SJSA1 (cell line): ENCODE measurements around the gene RNGTT. TPM values are rescaled to one million over a fixed set of nuclear protein-coding genes. Genes with fewer than 3 reads are reported as not detected.

Experiments used
- DNase-seq, 2 experiments: peaks; one replicate each; pipeline ENCODE4 v3.0.0-alpha.2; 2015 to 2020; ENCODE audit warnings: low spot score in 2 of 2, low read depth in 1 of 2
- H3K27ac ChIP-seq: fragments of 250-450 bp; sonication (Bioruptor Pico); 2 replicates; pipeline ENCODE4 v1.5.1; 2020; ENCODE audit warnings: mild to moderate bottlenecking, moderate library complexity
- H3K27me3 ChIP-seq: fragments of 250-450 bp; sonication (Bioruptor Pico); replicated peaks from 2 replicates; pipeline ENCODE4 v1.5.1; 2020; ENCODE audit warnings: mild to moderate bottlenecking, moderate library complexity
- H3K36me3 ChIP-seq: fragments of 250-450 bp; sonication (Bioruptor Pico); 2 replicates; pipeline ENCODE4 v1.5.1; 2020; ENCODE audit warnings: mild to moderate bottlenecking
- H3K4me1 ChIP-seq: fragments of 250-450 bp; sonication (Bioruptor Pico); replicated peaks from 2 replicates; pipeline ENCODE4 v1.6.1; 2021; ENCODE audit warnings: mild to moderate bottlenecking
- H3K4me3 ChIP-seq: fragments of 250-450 bp; sonication (Bioruptor Pico); 2 replicates; pipeline ENCODE4 v1.5.1; 2020; ENCODE audit warnings: mild to moderate bottlenecking
- H3K9me3 ChIP-seq: fragments of 250-450 bp; sonication (Bioruptor Pico); replicated peaks from 2 replicates; pipeline ENCODE4 v1.5.1; 2020; ENCODE audit warnings: mild to moderate bottlenecking
- total RNA-seq: library from RNA; depleted of rRNA; stranded (reverse); fragments of >200 nt; shearing (Covaris generic); gene quantifications from 2 replicates; pipeline ENCODE4 v1.2.3, GENCODE V29; 2014

RNGTT gene
- total RNA-seq, 1 experiment from 2014 or later = 40.6 TPM

DNA sequence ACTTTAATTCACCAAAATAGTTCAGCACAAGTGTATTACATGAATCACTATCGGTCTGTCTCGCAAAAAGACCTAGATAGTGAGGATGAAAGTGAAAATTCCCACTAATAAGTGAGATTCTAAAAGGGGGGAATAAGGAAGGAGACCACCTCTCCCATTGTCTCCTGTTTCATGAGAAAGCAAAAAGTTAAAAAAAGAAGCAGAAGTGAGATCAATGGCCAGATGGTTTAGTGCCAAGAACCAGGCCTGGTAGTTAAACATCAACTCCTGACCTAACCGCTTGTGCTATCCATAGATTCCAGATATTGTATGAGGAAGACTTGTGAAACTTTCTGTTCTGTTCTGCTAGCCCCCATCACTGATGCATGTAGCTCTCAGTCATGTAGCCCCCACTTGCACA lies 293.0 kb downstream of the RNGTT start:
- Histone ChIP-seq H3K27me3 (no peaks in the 10 kb centered on the region), H3K27ac (no peak overlapping the region), H3K4me3 (no peak overlapping the region), H3K36me3 (peaks cover 6% of the 10 kb centered on the region; the same call in 1 of the 2 replicates), H3K9me3 (peaks cover 9% of the 10 kb centered on the region), H3K4me1 (no peaks in the 10 kb centered on the region)
- DNase-seq = peak in 1 of 2 experiments; percentile 16

DNA sequence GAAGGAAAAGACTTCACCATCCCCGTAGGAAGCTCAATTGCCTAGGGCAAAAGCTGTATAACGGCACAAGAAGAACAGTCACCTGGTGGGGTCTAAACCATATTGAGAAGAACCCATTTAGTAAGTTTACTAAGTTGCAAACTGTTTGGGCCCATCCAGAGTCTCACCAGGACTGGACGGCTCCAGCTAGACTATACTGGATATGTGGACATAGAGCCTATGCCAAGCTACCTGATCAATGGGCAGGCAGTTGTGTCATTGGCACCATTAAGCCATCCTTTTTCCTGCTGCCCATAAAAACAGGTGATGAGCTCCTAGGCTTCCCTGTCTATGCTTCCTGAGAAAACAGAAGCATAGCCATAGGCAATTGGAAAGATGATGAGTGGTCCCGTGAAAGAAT lies 293.9 kb downstream of the RNGTT start:
- no peaks in the 10 kb centered on the region for H3K27me3 ChIP-seq
- H3K9me3 ChIP-seq = peaks cover 9% of the 10 kb centered on the region
- H3K36me3 ChIP-seq = peaks cover 6% of the 10 kb centered on the region; the same call in 1 of the 2 replicates
- H3K27ac ChIP-seq = no peak overlapping the region
- no peaks in the 10 kb centered on the region for H3K4me1 ChIP-seq
- no peak overlapping the region for H3K4me3 ChIP-seq
- no peak for DNase-seq

DNA sequence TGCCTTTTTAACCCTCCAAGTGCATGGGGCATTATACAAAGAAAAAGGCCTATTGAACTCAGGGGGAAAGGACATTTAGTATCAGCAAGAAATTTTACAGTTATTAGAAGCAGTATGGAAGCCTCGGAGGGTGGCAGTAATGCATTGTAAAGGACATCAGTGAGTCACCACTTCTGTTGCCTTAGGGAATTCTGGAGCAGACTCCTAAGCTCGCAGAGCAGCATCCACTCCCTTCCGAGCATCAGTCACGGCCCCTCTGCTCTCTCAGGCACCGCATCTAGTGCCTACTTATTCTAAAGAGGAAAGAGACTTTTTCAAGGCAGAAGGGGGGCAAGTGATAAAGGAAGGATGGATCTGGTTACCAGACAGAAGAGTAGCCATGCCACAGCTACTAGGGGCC lies 296.5 kb downstream of the RNGTT start:
- Histone ChIP-seq H3K36me3 (peaks cover 6% of the 10 kb centered on the region; the same call in 1 of the 2 replicates), H3K27ac (no peak overlapping the region), H3K4me1 (no peaks in the 10 kb centered on the region), H3K4me3 (no peak overlapping the region), H3K27me3 (no peaks in the 10 kb centered on the region), H3K9me3 (peaks cover 11% of the 10 kb centered on the region)
- DNase-seq = no peak

DNA sequence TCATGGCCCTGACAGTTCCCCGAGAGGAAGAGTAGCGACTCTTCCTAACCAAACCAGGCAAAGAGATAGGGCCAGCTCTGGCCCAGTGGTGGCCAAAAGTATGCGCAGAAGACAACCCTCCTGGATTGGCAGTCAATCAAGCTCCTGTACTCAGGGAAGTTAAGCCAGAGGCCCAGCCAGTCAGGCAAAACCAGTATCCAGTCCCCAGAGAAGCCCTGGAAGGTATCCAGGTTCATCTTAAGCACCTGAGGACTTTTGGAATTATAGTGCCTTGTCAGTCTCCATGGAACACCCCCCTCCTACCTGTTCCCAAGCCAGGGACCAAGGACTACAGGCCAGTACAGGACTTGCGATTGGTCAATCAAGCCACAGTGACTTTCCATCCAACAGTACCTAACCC lies 298.3 kb downstream of the RNGTT start:
- Histone ChIP-seq H3K4me3 (no peak overlapping the region), H3K9me3 (0 out of 2 replicates have a peak, but pooled peaks cover 5% of the 10 kb centered on the region), H3K4me1 (no peaks in the 10 kb centered on the region), H3K27ac (no peak overlapping the region), H3K27me3 (no peaks in the 10 kb centered on the region), H3K36me3 (no peaks in the 10 kb centered on the region; the same call in 1 of the 2 replicates)
- DNase-seq = no peak

DNA sequence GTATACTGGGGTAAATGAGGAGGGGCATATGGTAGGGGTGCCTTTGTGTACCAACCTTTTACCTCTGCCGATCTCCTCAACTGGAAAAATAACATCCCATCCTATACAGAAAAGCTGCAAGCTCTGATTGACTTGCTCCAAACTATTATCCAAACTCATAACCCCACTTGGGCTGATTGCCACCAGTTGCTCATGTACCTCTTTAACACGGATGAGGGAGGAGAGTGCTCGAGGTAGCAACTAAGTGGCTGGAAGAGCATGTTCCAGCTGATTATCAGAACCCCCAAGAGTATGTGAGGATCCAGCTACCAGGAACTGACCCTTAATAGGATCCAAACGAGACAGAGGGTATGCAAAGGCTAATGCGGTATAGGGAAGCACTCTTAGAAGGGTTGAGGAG lies 299.6 kb downstream of the RNGTT start:
- no peaks in the 10 kb centered on the region; the same call in 1 of the 2 replicates for H3K36me3 ChIP-seq
- H3K9me3 ChIP-seq = 0 out of 2 replicates have a peak, but pooled peaks cover 5% of the 10 kb centered on the region
- H3K4me3 ChIP-seq = no peak overlapping the region
- H3K27ac ChIP-seq = no peak overlapping the region
- no peak for DNase-seq
- H3K27me3 ChIP-seq = no peaks in the 10 kb centered on the region
- no peaks in the 10 kb centered on the region for H3K4me1 ChIP-seq

DNA sequence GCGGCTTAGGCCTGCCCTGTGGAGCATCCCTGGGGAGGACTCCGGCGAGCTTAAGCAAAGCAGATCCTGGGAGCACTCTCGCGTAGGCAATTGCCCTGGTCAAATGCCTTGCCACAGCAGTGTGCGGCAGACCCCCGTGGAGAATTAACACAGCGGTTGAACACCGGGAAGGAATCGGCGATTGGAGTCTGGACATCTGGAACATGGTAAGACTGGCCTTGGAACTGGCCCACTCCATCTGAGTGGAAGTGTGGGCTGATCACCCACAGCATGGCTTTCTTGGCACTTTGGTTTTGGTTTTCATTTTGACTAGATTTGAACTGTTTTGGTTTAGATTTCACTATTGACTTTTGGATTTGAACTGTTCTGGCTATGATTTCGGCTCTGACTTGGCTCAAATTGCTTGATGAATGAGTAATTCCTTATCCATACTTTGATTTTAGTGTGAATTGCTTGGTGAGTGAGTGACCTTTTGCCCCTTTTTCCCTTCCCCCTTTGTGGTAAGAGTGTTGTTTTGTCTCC lies 300.7 kb downstream of the RNGTT start:
- H3K4me1 ChIP-seq = no peaks in the 10 kb centered on the region
- 0 out of 2 replicates have a peak, but pooled peaks cover 3% of the 10 kb centered on the region for H3K9me3 ChIP-seq
- H3K27me3 ChIP-seq = no peaks in the 10 kb centered on the region
- no peak overlapping the region for H3K27ac ChIP-seq
- no peak for DNase-seq
- H3K36me3 ChIP-seq = no peaks in the 10 kb centered on the region
- H3K4me3 ChIP-seq = no peak overlapping the region

DNA sequence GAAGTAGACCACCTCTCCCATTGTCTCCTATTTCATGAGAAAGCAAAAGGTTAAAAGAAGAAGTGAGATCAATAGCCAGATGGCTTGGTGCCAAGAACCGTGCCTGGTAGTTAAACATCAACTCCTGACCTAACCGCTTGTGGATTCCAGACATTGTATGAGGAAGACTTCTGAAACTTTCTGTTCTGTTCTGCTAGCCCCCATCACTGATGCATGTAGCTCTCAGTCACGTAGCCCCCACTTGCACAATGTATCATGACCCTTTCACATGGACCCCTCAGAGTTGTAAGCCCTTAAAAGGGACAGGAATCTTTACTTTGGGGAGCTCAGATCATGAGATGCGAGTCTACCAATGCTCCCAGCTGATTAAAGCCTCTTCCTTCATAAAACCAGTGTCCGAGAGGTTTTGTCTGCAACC lies 301.2 kb downstream of the RNGTT start:
- H3K36me3 ChIP-seq = no peaks in the 10 kb centered on the region
- H3K4me1 ChIP-seq = no peaks in the 10 kb centered on the region
- H3K27me3 ChIP-seq = no peaks in the 10 kb centered on the region
- H3K9me3 ChIP-seq = 0 out of 2 replicates have a peak, but pooled peaks cover 2% of the 10 kb centered on the region
- H3K4me3 ChIP-seq = no peak overlapping the region
- no peak overlapping the region for H3K27ac ChIP-seq
- no peak for DNase-seq

DNA sequence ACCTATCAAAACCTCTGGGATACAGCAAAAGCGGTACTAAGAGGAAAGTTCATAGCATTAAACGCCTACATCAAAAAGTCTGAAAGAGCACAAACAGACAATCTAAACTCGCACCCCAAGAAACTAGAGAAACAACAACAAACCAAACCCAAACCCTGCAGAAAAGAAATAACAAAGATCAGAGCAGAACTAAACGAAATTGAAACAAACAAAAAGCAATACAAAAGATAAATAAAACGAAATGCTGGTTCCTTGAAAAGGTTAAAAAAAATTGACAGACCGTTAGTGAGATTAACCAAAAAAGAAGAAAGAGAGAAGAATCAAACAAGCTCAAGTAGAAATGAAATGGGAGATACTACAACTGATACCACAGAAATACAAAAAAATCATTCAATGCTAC lies 302.3 kb downstream of the RNGTT start:
- Histone ChIP-seq H3K36me3 (no peaks in the 10 kb centered on the region), H3K27me3 (no peaks in the 10 kb centered on the region), H3K9me3 (0 out of 2 replicates have a peak, but pooled peaks cover 2% of the 10 kb centered on the region), H3K4me1 (no peaks in the 10 kb centered on the region), H3K27ac (no peak overlapping the region), H3K4me3 (no peak overlapping the region)
- no peak for DNase-seq

DNA sequence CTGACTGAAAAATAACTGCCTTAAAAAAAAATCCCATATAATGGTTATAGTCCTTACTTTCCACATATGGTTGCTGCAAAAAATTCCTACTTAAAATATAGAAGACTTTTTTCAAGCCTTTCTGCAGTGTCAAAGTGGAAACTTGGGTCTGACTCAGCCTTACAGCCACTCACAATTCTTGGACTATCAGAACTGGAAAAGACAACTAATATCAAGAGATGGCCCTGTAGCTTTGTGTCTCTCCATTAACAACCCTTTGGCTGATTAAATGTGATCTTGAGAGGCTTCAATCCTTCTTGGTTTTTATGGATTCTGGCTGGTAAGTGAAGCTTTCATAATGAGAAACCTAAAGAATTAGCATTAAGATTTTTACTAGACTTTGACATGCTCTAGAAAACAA lies 307.8 kb downstream of the RNGTT start:
- no peaks in the 10 kb centered on the region for H3K27me3 ChIP-seq
- no peaks in the 10 kb centered on the region for H3K36me3 ChIP-seq
- H3K27ac ChIP-seq = no peak overlapping the region
- no peaks in the 10 kb centered on the region for H3K9me3 ChIP-seq
- no peak overlapping the region for H3K4me3 ChIP-seq
- DNase-seq = no peak
- no peaks in the 10 kb centered on the region for H3K4me1 ChIP-seq

DNA sequence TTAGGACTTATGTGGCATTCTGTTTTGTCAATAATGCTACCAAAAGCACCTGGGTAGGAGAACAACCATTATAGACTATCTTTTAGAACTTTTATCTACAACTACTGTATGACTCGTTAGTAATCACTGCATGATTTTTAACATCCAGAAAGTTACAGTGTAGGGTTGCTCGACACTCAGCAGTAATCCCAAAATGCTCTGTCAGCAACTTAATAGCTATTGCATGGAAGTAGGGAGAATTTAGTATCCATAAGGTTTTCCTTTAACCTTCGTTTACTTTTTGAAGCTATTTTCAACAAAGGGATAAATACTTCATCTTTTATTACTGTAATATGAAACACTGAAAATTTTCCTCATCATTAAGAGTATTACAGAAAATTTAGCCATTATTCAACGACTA lies 309.5 kb downstream of the RNGTT start:
- DNase-seq = no peak
- H3K9me3 ChIP-seq = no peaks in the 10 kb centered on the region
- H3K36me3 ChIP-seq = no peaks in the 10 kb centered on the region
- no peaks in the 10 kb centered on the region for H3K4me1 ChIP-seq
- H3K4me3 ChIP-seq = no peak overlapping the region
- no peak overlapping the region for H3K27ac ChIP-seq
- H3K27me3 ChIP-seq = no peaks in the 10 kb centered on the region

DNA sequence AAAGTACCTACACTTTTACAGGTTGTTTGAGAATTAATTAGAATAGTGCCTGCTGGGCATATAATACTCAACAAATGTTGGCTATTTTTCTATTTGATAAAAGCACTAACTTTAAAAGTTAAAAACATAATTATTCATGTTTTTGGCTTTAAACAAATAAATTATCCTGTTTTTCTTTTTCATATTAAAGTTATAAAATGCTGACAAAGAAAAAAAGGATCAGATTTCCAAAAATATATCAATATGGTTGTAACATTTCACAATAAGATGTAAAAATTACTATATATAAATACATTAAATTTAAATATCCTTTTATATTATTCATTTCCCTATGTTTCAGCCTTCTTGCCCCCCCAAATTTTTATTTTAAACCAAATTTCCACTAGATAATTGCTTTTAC lies 312.0 kb downstream of the RNGTT start:
- H3K4me3 ChIP-seq = no peak overlapping the region
- no peaks in the 10 kb centered on the region for H3K9me3 ChIP-seq
- no peak overlapping the region for H3K27ac ChIP-seq
- H3K4me1 ChIP-seq = no peaks in the 10 kb centered on the region
- H3K27me3 ChIP-seq = no peaks in the 10 kb centered on the region
- H3K36me3 ChIP-seq = no peaks in the 10 kb centered on the region
- no peak for DNase-seq

DNA sequence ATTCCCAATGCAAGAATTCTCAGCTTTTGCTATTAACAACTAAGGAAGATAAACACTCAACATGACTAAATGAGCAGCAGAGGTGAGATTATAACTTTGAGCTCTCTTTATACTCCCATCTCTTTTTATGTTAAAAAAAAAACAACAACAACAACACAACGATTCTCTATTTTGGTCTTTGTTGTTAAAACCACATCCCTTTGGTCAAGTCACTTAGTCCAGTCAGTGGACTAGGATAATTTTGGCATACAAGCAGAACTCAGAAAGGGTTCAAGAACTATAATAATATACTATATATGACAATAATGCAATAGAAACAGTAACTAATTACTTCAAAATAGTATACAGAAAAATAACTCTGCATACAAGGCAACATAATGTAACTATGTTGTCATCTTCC lies 312.4 kb downstream of the RNGTT start:
- Histone ChIP-seq H3K4me1 (no peaks in the 10 kb centered on the region), H3K36me3 (no peaks in the 10 kb centered on the region), H3K27me3 (no peaks in the 10 kb centered on the region), H3K27ac (no peak overlapping the region), H3K9me3 (no peaks in the 10 kb centered on the region), H3K4me3 (no peak overlapping the region)
- no peak for DNase-seq

DNA sequence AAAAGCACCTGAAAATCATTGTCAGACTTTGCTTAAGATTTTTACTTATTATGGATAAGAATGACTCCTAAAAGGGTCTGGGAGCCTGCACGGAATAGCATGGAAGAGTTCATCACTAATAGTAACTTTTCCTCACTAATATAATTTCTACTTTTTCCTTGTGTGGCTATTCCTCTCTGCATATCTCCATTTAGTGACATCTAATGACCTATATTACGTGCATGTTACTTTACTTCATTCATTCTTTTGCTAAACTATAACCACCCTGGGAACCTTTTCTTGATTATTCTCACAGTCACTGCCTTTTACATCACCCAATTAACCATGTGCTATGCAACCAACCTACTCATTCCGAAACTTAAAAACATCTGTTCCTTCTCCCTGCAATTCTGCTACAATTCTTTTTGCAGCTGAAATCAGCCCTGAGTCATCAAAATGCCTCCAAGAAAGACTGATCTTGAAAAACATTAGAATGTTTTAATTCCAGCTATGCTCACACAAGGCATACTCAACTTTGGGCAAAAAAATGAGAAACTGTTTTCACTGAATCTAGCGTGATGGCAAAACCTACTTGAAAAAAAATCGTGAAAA lies 313.3 kb downstream of the RNGTT start:
- Histone ChIP-seq H3K9me3 (no peaks in the 10 kb centered on the region), H3K4me3 (no peak overlapping the region), H3K27me3 (no peaks in the 10 kb centered on the region), H3K4me1 (no peaks in the 10 kb centered on the region), H3K27ac (no peak overlapping the region), H3K36me3 (no peaks in the 10 kb centered on the region)
- DNase-seq = peak in 1 of 2 experiments; percentile 7

DNA sequence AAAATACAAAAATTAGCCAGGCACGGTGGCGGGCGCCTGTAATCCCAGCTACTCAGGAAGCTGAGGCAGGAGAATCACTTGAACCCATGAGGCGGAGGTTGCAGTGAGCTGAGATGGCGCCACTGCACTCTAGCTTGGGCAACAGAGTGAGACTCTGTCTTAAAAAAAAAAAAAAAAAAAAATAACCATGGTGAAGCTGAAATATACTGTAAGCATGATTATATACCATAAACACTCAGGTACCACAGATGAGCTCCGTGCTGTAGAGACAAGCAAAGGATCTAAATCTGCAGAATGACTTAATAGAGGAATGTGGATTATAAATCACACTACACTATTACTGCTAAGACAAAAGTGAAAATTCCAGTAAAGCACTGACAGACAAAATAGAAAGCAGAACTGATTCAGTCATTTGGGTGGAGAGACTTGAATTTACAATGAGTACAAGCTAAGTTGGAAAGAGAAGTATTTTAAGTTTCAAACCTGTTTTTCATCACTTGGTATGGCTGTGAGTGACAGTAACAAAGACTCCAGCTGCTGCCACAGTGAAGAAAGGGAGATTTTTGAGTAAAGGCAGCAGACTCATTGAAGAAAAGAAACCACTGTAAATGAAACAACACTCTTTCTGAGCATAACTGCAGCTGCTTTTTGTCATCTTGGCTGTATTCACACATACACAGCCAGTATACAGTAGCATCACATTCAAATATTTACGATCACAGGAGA lies 322.1 kb downstream of the RNGTT start:
- H3K27me3 ChIP-seq = no peaks in the 10 kb centered on the region
- no peaks in the 10 kb centered on the region for H3K36me3 ChIP-seq
- no peak for DNase-seq
- no peak overlapping the region for H3K27ac ChIP-seq
- H3K9me3 ChIP-seq = no peaks in the 10 kb centered on the region
- no peak overlapping the region for H3K4me3 ChIP-seq
- 0 out of 2 replicates have a peak, but pooled peaks cover 2% of the 10 kb centered on the region for H3K4me1 ChIP-seq
